Measurements from ENCODE around the gene HOXD13. TPM values are rescaled to one million over a fixed set of nuclear protein-coding genes. Genes with fewer than 3 reads are reported as not detected.
A peak's percentile ranks its signal among the peaks of the same experiment; 100 is the strongest.

Gene HOXD13
- total and polyA plus RNA-seq, 2 experiments from 2014 or later, result not detected

GRCh38 chr2:176110415-176111308, 18.1 kb downstream of the HOXD13 start:
- H3K79me2 ChIP-seq (replicated peaks; ENCODE audit: insufficient read depth), result no peaks in the 10 kb centered on the region
- H3K27ac ChIP-seq (ENCODE audit: low read depth), result no peak overlapping the region
- no peaks in the 10 kb centered on the region; the same call in 2 of the 3 replicates for H3K36me3 Mint-ChIP-seq (ENCODE audit: low read depth)
- no peak overlapping the region for H3K4me3 ChIP-seq
- DNase-seq (ENCODE audit: low spot score) (no peak), ATAC-seq (no peak)
- peaks cover 3% of the 10 kb centered on the region for H3K9me3 Mint-ChIP-seq
- peaks cover 31% of the 10 kb centered on the region for H4K20me1 ChIP-seq (replicated peaks; ENCODE audit: insufficient read depth)
- H3K27ac Mint-ChIP-seq, result no peak overlapping the region
- TF ChIP-seq JUNB (IDR thresholded peaks at IDR 0.05; ENCODE audit: unreplicated experiment) (no peak), EZH2 (IDR thresholded peaks at IDR 0.05; ENCODE audit: low read depth, unreplicated experiment) (peak; percentile 65), CREB1 (CRISPR knock-in tag; IDR thresholded peaks at IDR 0.05; ENCODE audit: low read depth) (no peak), ZNF114 (CRISPR knock-in tag; IDR thresholded peaks at IDR 0.05) (no peak), REST (IDR thresholded peaks at IDR 0.05; ENCODE audit: unreplicated experiment) (no peak), ZNF331 (CRISPR knock-in tag; IDR thresholded peaks at IDR 0.05; ENCODE audit: low read depth) (no peak)
- TF ChIP-seq, protein P1, sequence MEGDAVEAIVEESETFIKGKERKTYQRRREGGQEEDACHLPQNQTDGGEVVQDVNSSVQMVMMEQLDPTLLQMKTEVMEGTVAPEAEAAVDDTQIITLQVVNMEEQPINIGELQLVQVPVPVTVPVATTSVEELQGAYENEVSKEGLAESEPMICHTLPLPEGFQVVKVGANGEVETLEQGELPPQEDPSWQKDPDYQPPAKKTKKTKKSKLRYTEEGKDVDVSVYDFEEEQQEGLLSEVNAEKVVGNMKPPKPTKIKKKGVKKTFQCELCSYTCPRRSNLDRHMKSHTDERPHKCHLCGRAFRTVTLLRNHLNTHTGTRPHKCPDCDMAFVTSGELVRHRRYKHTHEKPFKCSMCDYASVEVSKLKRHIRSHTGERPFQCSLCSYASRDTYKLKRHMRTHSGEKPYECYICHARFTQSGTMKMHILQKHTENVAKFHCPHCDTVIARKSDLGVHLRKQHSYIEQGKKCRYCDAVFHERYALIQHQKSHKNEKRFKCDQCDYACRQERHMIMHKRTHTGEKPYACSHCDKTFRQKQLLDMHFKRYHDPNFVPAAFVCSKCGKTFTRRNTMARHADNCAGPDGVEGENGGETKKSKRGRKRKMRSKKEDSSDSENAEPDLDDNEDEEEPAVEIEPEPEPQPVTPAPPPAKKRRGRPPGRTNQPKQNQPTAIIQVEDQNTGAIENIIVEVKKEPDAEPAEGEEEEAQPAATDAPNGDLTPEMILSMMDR (conservative IDR thresholded peaks at IDR 0.05; ENCODE audit: low read depth in 2 of 2), result no peak
- no peak overlapping the region for H2AFZ ChIP-seq
- peaks cover 51% of the 10 kb centered on the region for H3F3A ChIP-seq (replicated peaks; ENCODE audit: low read depth)
- H3K4me3 Mint-ChIP-seq, result no peak overlapping the region
- no peaks in the 10 kb centered on the region for H3K36me3 ChIP-seq (ENCODE audit: insufficient read depth)
- H3K4me2 ChIP-seq, result no peak overlapping the region
- H3K4me1 Mint-ChIP-seq, result peaks cover 20% of the 10 kb centered on the region
- H3K4me1 ChIP-seq (ENCODE audit: insufficient read depth), result peaks cover 37% of the 10 kb centered on the region
- peaks cover 99% of the 10 kb centered on the region for H3K27me3 ChIP-seq (ENCODE audit: insufficient read depth)
- H3K27me3 Mint-ChIP-seq (ENCODE audit: insufficient read depth, low read depth, poor library complexity), result peaks cover 94% of the 10 kb centered on the region
- H3K9me2 ChIP-seq (ENCODE audit: insufficient read depth), result no peaks in the 10 kb centered on the region

DNA sequence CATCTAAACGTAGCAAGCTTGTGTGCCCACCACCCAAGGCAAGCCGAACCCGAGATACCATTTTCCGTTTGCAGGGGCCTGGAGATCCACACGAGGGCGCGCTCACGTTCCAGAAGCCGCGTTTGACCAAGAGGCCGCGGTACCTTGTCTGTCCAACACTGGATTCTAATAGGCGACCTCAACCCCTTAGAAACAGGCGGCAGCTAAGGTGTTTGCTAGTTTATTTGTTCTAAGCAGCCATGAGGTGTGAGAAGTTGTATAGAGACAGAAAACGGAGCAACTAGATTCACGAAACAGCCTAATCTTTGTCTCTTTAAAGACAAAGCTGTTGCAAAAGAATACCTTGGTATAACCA, 18.8 kb downstream of the HOXD13 start:
- no peak overlapping the region for H3K4me3 ChIP-seq
- H4K20me1 ChIP-seq (replicated peaks; ENCODE audit: insufficient read depth), result peaks cover 31% of the 10 kb centered on the region
- H3K27ac Mint-ChIP-seq, result no peak overlapping the region

More for the DNA sequence above, 18.8 kb downstream of the HOXD13 start:
- ATAC-seq (peak; percentile 9), DNase-seq (ENCODE audit: low spot score) (peak; percentile 94)
- peaks cover 3% of the 10 kb centered on the region for H3K9me3 Mint-ChIP-seq
- Histone ChIP-seq H3K27ac (ENCODE audit: low read depth) (no peak overlapping the region), H3K4me2 (no peak overlapping the region), H3K27me3 (ENCODE audit: insufficient read depth) (peaks cover 99% of the 10 kb centered on the region), H3F3A (replicated peaks; ENCODE audit: low read depth) (peaks cover 49% of the 10 kb centered on the region), H3K4me1 (ENCODE audit: insufficient read depth) (peaks cover 38% of the 10 kb centered on the region), H2AFZ (no peak overlapping the region), H3K36me3 (ENCODE audit: insufficient read depth) (no peaks in the 10 kb centered on the region), H3K9me2 (ENCODE audit: insufficient read depth) (no peaks in the 10 kb centered on the region), H3K79me2 (replicated peaks; ENCODE audit: insufficient read depth) (no peaks in the 10 kb centered on the region)
- no peak for TF ChIP-seq STAT1 (IDR thresholded peaks at IDR 0.05; ENCODE audit: unreplicated experiment)
- TF ChIP-seq, protein P1 (conservative IDR thresholded peaks at IDR 0.05; ENCODE audit: low read depth in 2 of 2), result peak; percentile 79 to 88
- TF ChIP-seq EZH2 (IDR thresholded peaks at IDR 0.05; ENCODE audit: low read depth, unreplicated experiment), result peak; percentile 79
- H3K4me1 Mint-ChIP-seq, result peaks cover 17% of the 10 kb centered on the region
- H3K27me3 Mint-ChIP-seq (ENCODE audit: insufficient read depth, low read depth, poor library complexity), result peaks cover 94% of the 10 kb centered on the region
- no peak overlapping the region for H3K4me3 Mint-ChIP-seq
- no peaks in the 10 kb centered on the region; the same call in 2 of the 3 replicates for H3K36me3 Mint-ChIP-seq (ENCODE audit: low read depth)
